Keratinocyte (primary cell): ENCODE measurements around the gene LSM12.

ENCODE experiments used
- EZH2 ChIP-seq: IDR thresholded peaks from one replicate; pipeline ENCODE4 v1.6.1; 2012; ENCODE audit warnings: inconsistent platforms, mild to moderate bottlenecking, low read length, moderate library complexity
- TF ChIP-seq, protein P1 (sequence below), 3 experiments: IDR thresholded peaks in 1 of 3; conservative IDR thresholded peaks in 1 of 3; optimal IDR thresholded peaks in 1 of 3; 2 replicates in 2 of 3; 3 replicates in 1 of 3; pipeline versions ENCODE3 to v1.5.1; 2011; ENCODE audit warnings: low read length in 3 of 3, mild to moderate bottlenecking in 3 of 3, moderate library complexity in 2 of 3, control low read depth in 1 of 3, inconsistent platforms in 1 of 3; ENCODE audit not compliant: insufficient read depth in 2 of 3; ENCODE audit errors: extremely low read depth in 1 of 3

DNA sequence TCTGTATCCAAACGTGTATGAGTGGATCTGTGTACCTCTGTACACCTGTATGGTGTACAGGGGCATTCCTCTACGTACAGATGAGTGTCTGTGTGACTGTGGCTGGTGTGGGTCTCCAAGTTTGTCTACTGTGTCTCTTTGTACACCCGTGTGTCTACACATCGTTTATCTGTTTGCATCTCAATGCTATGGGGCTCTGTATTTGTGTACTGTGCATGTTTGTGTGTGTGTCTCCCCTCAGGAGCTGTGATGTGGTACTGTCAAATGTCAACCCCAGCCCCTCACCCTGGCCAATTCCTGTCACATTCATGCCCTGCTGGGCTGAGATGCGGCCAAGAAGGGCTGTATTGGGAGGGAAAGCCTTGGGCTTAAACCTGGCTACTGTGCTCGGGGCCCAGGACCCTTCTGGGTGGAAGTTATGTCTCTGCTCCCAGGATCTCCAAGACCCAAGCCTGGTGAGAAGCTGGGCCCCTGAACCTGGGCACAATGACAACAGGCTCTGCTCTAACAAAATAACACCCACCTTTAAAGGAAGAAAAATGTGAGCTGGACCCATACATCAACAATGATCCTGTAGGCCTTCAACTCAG is 65.5 kb downstream of the LSM12 start:
- no peak for TF ChIP-seq EZH2
- TF ChIP-seq, protein P1, sequence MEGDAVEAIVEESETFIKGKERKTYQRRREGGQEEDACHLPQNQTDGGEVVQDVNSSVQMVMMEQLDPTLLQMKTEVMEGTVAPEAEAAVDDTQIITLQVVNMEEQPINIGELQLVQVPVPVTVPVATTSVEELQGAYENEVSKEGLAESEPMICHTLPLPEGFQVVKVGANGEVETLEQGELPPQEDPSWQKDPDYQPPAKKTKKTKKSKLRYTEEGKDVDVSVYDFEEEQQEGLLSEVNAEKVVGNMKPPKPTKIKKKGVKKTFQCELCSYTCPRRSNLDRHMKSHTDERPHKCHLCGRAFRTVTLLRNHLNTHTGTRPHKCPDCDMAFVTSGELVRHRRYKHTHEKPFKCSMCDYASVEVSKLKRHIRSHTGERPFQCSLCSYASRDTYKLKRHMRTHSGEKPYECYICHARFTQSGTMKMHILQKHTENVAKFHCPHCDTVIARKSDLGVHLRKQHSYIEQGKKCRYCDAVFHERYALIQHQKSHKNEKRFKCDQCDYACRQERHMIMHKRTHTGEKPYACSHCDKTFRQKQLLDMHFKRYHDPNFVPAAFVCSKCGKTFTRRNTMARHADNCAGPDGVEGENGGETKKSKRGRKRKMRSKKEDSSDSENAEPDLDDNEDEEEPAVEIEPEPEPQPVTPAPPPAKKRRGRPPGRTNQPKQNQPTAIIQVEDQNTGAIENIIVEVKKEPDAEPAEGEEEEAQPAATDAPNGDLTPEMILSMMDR (optimal IDR thresholded peaks at IDR 0.05 in 1 of 3, IDR thresholded peaks at IDR 0.05 in 1 of 3, conservative IDR thresholded peaks at IDR 0.05 in 1 of 3; ENCODE audit: extremely low read depth in 1 of 3, insufficient read depth in 2 of 3, low read length in 3 of 3), result no peak
